Endothelial cell (in vitro differentiated cells): ENCODE data around the gene UPF1. TPM values are rescaled to one million over a fixed set of nuclear protein-coding genes. Genes with fewer than 3 reads are reported as not detected.

Source experiments
- DNase-seq: peaks from one replicate; pipeline ENCODE4 v3.0.0; 2021; ENCODE audit warnings: low spot score
- H3K27ac Mint-ChIP-seq: one replicate; pipeline ENCODE4 v1.8.0; 2021; ENCODE audit warnings: mixed read lengths, inconsistent platforms; ENCODE audit not compliant: unreplicated experiment
- H3K27me3 Mint-ChIP-seq: one replicate; pipeline ENCODE4 v1.8.0; 2021; ENCODE audit warnings: mild to moderate bottlenecking, moderate library complexity, mixed read lengths, inconsistent platforms; ENCODE audit not compliant: unreplicated experiment
- H3K36me3 Mint-ChIP-seq: one replicate; pipeline ENCODE4 v1.8.0; 2021; ENCODE audit warnings: mild to moderate bottlenecking, low read depth, mixed read lengths, inconsistent platforms; ENCODE audit not compliant: unreplicated experiment
- H3K4me1 Mint-ChIP-seq: one replicate; pipeline ENCODE4 v1.8.0; 2021; ENCODE audit warnings: mild to moderate bottlenecking, mixed read lengths, inconsistent platforms; ENCODE audit not compliant: unreplicated experiment
- H3K4me3 Mint-ChIP-seq: one replicate; pipeline ENCODE4 v1.8.0; 2021; ENCODE audit warnings: mild to moderate bottlenecking, mixed read lengths, inconsistent platforms; ENCODE audit not compliant: unreplicated experiment
- H3K9me3 Mint-ChIP-seq: one replicate; pipeline ENCODE4 v1.8.0; 2021; ENCODE audit warnings: mixed read lengths, inconsistent platforms; ENCODE audit not compliant: unreplicated experiment
- total RNA-seq: library from RNA; stranded (reverse); fragmentation: NEBNext Ultra II Directional; extraction: Animal tissue kit (Norgen Biotek cat#: 25700); gene quantifications from one replicate; pipeline ENCODE4 v1.2.1, GENCODE V29; 2021; ENCODE audit not compliant: unreplicated experiment
- TF ChIP-seq, protein P1 (sequence below): fragments of 200-600 bp; sonication (generic); IDR thresholded peaks from one replicate; pipeline ENCODE4 v1.5.0; 2021; ENCODE audit warnings: antibody characterized with exemption; ENCODE audit not compliant: unreplicated experiment

Gene UPF1
- total RNA-seq, 1 donor from 2014 or later: 69.8 TPM

- DNase-seq: no peak
- H3K27ac Mint-ChIP-seq: no peak overlapping the region
- peaks cover 8% of the 10 kb centered on the region for H3K27me3 Mint-ChIP-seq
- no peaks in the 10 kb centered on the region for H3K9me3 Mint-ChIP-seq
- TF ChIP-seq, protein P1, sequence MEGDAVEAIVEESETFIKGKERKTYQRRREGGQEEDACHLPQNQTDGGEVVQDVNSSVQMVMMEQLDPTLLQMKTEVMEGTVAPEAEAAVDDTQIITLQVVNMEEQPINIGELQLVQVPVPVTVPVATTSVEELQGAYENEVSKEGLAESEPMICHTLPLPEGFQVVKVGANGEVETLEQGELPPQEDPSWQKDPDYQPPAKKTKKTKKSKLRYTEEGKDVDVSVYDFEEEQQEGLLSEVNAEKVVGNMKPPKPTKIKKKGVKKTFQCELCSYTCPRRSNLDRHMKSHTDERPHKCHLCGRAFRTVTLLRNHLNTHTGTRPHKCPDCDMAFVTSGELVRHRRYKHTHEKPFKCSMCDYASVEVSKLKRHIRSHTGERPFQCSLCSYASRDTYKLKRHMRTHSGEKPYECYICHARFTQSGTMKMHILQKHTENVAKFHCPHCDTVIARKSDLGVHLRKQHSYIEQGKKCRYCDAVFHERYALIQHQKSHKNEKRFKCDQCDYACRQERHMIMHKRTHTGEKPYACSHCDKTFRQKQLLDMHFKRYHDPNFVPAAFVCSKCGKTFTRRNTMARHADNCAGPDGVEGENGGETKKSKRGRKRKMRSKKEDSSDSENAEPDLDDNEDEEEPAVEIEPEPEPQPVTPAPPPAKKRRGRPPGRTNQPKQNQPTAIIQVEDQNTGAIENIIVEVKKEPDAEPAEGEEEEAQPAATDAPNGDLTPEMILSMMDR: no peak
- H3K36me3 Mint-ChIP-seq: peaks cover 64% of the 10 kb centered on the region
- H3K4me1 Mint-ChIP-seq: peaks cover 5% of the 10 kb centered on the region
- H3K4me3 Mint-ChIP-seq: no peak overlapping the region
Measured at GRCh38 chr19:18851673-18852325, 20.0 kb downstream of the UPF1 start.

- Mint-ChIP-seq H3K4me3 (no peak overlapping the region), H3K4me1 (peaks cover 5% of the 10 kb centered on the region), H3K9me3 (no peaks in the 10 kb centered on the region), H3K27ac (no peak overlapping the region), H3K27me3 (peaks cover 8% of the 10 kb centered on the region), H3K36me3 (peaks cover 62% of the 10 kb centered on the region)
- TF ChIP-seq, protein P1: no peak
- no peak for DNase-seq
Measured at GRCh38 chr19:18852648-18853047, 20.9 kb downstream of the UPF1 start.

GRCh38 chr19:18853755-18854427, 22.1 kb downstream of the UPF1 start:
- TF ChIP-seq, protein P1: no peak
- no peak for DNase-seq
- Mint-ChIP-seq H3K4me1 (peaks cover 1% of the 10 kb centered on the region), H3K36me3 (peaks cover 57% of the 10 kb centered on the region), H3K27me3 (peaks cover 12% of the 10 kb centered on the region), H3K9me3 (no peaks in the 10 kb centered on the region), H3K4me3 (peak overlapping the region; percentile 21), H3K27ac (no peak overlapping the region)

- H3K4me3 Mint-ChIP-seq: peak overlapping the region; percentile 76
- H3K4me1 Mint-ChIP-seq: no peaks in the 10 kb centered on the region
- no peaks in the 10 kb centered on the region for H3K9me3 Mint-ChIP-seq
- no peak overlapping the region for H3K27ac Mint-ChIP-seq
- H3K36me3 Mint-ChIP-seq: peaks cover 51% of the 10 kb centered on the region
- peaks cover 9% of the 10 kb centered on the region for H3K27me3 Mint-ChIP-seq
- TF ChIP-seq, protein P1: no peak
- DNase-seq: no peak
Measured at GRCh38 chr19:18854982-18855381, 23.2 kb downstream of the UPF1 start.

DNA sequence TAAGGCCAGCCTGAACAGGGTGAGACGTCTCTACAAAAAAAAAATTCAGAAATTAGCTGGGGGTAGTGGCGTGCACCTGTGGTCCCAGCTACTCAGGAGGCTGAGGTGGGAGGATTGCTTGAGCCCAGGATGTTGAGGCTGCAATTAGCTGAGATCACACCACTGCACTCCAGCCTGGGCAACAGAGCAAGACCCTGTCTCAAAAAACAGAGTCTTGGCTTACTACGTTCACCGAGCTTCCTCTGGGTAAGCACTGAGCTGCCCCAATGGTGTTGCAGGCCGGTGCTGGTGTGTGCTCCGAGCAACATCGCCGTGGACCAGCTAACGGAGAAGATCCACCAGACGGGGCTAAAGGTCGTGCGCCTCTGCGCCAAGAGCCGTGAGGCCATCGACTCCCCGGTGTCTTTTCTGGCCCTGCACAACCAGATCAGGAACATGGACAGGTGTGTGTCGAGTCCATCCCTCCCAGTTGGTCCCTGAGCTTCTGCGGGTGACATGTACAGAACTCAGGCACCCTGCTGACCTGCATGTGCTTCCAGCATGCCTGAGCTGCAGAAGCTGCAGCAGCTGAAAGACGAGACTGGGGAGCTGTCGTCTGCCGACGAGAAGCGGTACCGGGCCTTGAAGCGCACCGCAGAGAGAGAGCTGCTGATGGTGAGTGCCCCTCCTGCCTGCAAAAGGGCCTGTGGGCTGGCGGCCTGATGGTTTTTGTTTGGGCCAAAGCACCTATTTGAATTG, 24.1 kb downstream of the UPF1 start:
- peaks cover 3% of the 10 kb centered on the region for H3K4me1 Mint-ChIP-seq
- H3K27ac Mint-ChIP-seq: peak overlapping the region; percentile 48
- peak overlapping the region; percentile 76 for H3K4me3 Mint-ChIP-seq
- peaks cover 9% of the 10 kb centered on the region for H3K27me3 Mint-ChIP-seq
- no peak for DNase-seq
- TF ChIP-seq, protein P1: no peak
- H3K36me3 Mint-ChIP-seq: peaks cover 50% of the 10 kb centered on the region
- H3K9me3 Mint-ChIP-seq: no peaks in the 10 kb centered on the region
